ENCODE data around the gene PUS10. TPM values are rescaled to one million over a fixed set of nuclear protein-coding genes. Genes with fewer than 3 reads are reported as not detected.

PUS10 gene
- total and polyA plus RNA-seq, 2 of the 13 experiments (the other 11 are each of a cell fraction or from before 2014, with no cell fraction given) = 41.4 to 44.3 TPM

DNA sequence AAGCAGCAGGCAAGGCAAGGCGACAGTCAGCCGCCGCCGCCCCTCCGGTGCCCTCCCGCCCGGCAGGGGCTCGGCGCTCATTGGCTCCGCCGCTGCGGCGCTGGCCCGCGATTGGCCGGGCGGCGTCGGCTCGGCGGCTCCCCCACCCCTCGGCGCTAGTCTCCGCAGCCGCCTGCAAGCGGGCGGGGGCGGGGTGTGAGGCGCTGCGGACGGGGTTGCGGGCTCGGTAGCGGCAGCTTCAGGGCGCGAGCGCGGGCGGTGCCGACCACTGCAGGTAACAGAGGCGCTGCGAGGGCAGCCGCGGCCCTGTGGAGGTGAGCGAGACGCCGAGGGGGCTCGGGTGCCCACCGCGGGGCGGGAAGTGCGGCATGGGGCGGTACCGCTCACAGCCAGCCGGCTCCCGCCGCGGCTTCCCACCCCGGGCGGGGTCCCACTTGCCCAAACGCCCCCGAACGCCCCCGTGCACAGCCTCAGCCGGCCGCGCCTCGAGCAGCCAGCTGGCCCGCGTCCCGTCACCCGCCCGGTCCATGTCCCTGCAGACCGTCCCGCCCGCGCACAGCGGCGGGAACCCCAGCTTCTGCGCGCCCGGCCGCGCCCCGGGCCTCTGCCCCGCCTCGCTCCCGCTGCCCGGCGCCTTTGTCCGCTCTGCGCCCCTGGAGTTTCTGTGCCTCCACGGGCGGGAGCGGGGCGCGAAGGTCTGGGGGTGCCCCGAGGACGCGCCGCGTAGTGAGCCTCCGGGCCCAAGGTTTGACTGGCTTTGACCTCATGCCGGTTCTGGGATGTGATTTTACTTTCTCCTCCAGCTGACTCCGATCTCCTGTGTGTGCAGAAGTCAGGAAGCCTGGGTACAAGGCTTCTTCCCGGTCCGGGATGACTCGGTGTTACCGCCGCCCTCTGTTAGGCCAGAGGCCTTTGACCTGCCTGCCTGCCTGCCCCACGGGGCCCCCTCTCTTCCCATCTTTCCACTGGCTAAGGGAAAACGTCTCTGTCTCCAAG lies 48.0 kb upstream of the PUS10 start, which contains the start of gene SANBR (continued):
- TF ChIP-seq KAT8 (CRISPR knock-in tag; IDR thresholded peaks at IDR 0.05) (no peak), MLLT10 (CRISPR knock-in tag; IDR thresholded peaks at IDR 0.05) (no peak), ZFX (CRISPR knock-in tag; IDR thresholded peaks at IDR 0.05; ENCODE audit: low read depth) (peak; percentile 88), ZNF430 (CRISPR knock-in tag; IDR thresholded peaks at IDR 0.05) (peak; percentile 86), IRF2 (CRISPR knock-in tag; IDR thresholded peaks at IDR 0.05) (peak; percentile 11; the same call in 1 of the 2 replicates), ZBTB1 (CRISPR knock-in tag; IDR thresholded peaks at IDR 0.05; ENCODE audit: borderline replicate concordance) (peak; percentile 21; the same call in 1 of the 2 replicates), HHEX (CRISPR knock-in tag; IDR thresholded peaks at IDR 0.05) (no peak), ZFP91 (CRISPR knock-in tag; IDR thresholded peaks at IDR 0.05; ENCODE audit: borderline replicate concordance) (peak; percentile 46; the same call in 1 of the 2 replicates), ZNF556 (CRISPR knock-in tag; IDR thresholded peaks at IDR 0.05; ENCODE audit: borderline replicate concordance) (peak; percentile 32; the same call in 1 of the 2 replicates), ARID3A (IDR thresholded peaks at IDR 0.05; ENCODE audit: low read depth, low read length) (peak; percentile 3; the same call in 1 of the 2 replicates), BRD4 (CRISPR knock-in tag; IDR thresholded peaks at IDR 0.05) (peak; percentile 21; the same call in 1 of the 2 replicates), ZNF235 (CRISPR knock-in tag; IDR thresholded peaks at IDR 0.05; ENCODE audit: borderline replicate concordance) (peak; percentile 47; the same call in 1 of the 2 replicates), TCF7L2 (IDR thresholded peaks at IDR 0.05; ENCODE audit: low read depth, low read length) (no peak), GZF1 (CRISPR knock-in tag; IDR thresholded peaks at IDR 0.05) (no peak), IRF1 (CRISPR knock-in tag; IDR thresholded peaks at IDR 0.05; ENCODE audit: low read depth) (0 out of 2 replicates have a peak, but pooled peaks have one; percentile 21), HNRNPUL1 (IDR thresholded peaks at IDR 0.05; ENCODE audit: low read depth, low read length) (no peak), SOX5 (CRISPR knock-in tag; IDR thresholded peaks at IDR 0.05; ENCODE audit: borderline replicate concordance) (no peak; the same call in 1 of the 2 replicates), SMAD1 (CRISPR knock-in tag; IDR thresholded peaks at IDR 0.05; ENCODE audit: borderline replicate concordance, low read depth) (peak; percentile 46; the same call in 1 of the 2 replicates)
- TF ChIP-seq, protein P1, sequence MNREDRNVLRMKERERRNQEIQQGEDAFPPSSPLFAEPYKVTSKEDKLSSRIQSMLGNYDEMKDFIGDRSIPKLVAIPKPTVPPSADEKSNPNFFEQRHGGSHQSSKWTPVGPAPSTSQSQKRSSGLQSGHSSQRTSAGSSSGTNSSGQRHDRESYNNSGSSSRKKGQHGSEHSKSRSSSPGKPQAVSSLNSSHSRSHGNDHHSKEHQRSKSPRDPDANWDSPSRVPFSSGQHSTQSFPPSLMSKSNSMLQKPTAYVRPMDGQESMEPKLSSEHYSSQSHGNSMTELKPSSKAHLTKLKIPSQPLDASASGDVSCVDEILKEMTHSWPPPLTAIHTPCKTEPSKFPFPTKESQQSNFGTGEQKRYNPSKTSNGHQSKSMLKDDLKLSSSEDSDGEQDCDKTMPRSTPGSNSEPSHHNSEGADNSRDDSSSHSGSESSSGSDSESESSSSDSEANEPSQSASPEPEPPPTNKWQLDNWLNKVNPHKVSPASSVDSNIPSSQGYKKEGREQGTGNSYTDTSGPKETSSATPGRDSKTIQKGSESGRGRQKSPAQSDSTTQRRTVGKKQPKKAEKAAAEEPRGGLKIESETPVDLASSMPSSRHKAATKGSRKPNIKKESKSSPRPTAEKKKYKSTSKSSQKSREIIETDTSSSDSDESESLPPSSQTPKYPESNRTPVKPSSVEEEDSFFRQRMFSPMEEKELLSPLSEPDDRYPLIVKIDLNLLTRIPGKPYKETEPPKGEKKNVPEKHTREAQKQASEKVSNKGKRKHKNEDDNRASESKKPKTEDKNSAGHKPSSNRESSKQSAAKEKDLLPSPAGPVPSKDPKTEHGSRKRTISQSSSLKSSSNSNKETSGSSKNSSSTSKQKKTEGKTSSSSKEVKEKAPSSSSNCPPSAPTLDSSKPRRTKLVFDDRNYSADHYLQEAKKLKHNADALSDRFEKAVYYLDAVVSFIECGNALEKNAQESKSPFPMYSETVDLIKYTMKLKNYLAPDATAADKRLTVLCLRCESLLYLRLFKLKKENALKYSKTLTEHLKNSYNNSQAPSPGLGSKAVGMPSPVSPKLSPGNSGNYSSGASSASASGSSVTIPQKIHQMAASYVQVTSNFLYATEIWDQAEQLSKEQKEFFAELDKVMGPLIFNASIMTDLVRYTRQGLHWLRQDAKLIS (CRISPR knock-in tag; IDR thresholded peaks at IDR 0.05) = no peak

Data from HepG2 (cell line).